Neural cell (in vitro differentiated cells): ENCODE measurements around the gene FOXJ1. TPM values are rescaled to one million over a fixed set of nuclear protein-coding genes. Genes with fewer than 3 reads are reported as not detected.

Source experiments
- H2AFZ ChIP-seq: fragments of 200-600, 300-800 bp; sonication (generic), shearing (Covaris generic); 2 replicates; pipeline ENCODE4 v1.6.0; 2014; ENCODE audit warnings: low read depth, mild to moderate bottlenecking, antibody characterized with exemption, low read length, moderate library complexity
- H3F3A ChIP-seq: fragments of 200-600 bp; shearing (Covaris generic); 2 replicates; pipeline ENCODE4 v1.6.1; 2016; ENCODE audit warnings: mild to moderate bottlenecking, moderate library complexity, mixed read lengths, antibody characterized with exemption, low read length; ENCODE audit not compliant: insufficient read depth, poor library complexity, severe bottlenecking
- H3K27ac ChIP-seq: fragments of 200-600, 300-800 bp; sonication (generic), shearing (Covaris generic); 2 replicates; pipeline ENCODE4 v1.5.1; 2014; ENCODE audit warnings: mild to moderate bottlenecking, low read length, moderate library complexity
- H3K27me3 ChIP-seq: fragments of 300-800, 200-600 bp; sonication (generic), shearing (Covaris generic); 2 replicates; pipeline ENCODE4 v1.6.0; 2014; ENCODE audit warnings: mild to moderate bottlenecking, low read depth, low read length, moderate library complexity; ENCODE audit not compliant: insufficient read depth
- H3K36me3 ChIP-seq: fragments of 300-800, 200-600 bp; sonication (generic), shearing (Covaris generic); 2 replicates; pipeline ENCODE4 v1.5.1; 2014; ENCODE audit warnings: mild to moderate bottlenecking, antibody characterized with exemption, low read length, moderate library complexity; ENCODE audit not compliant: insufficient read depth
- H3K4me2 ChIP-seq: fragments of 300-800, 200-600 bp; sonication (generic), shearing (Covaris generic); 2 replicates; pipeline ENCODE4 v1.6.0; 2014; ENCODE audit warnings: mild to moderate bottlenecking, low read length
- H3K4me3 ChIP-seq: fragments of 300-800, 200-600 bp; sonication (generic), shearing (Covaris generic); 2 replicates; pipeline ENCODE4 v1.5.1; 2014; ENCODE audit warnings: mild to moderate bottlenecking, low read length, moderate library complexity
- H3K79me2 ChIP-seq: fragments of 200-600 bp; shearing (Covaris generic); replicated peaks from 2 replicates; pipeline ENCODE4 v1.6.0; 2014; ENCODE audit warnings: mild to moderate bottlenecking, low read length, moderate library complexity; ENCODE audit not compliant: insufficient read depth
- H3K9ac ChIP-seq: fragments of 300-800, 200-600 bp; sonication (generic), shearing (Covaris generic); 2 replicates; pipeline ENCODE4 v1.6.1; 2016; ENCODE audit warnings: mild to moderate bottlenecking, low read length, mixed read lengths
- H3K9me2 ChIP-seq: fragments of 200-600 bp; shearing (Covaris generic); 2 replicates; pipeline ENCODE4 v1.6.1; 2016; ENCODE audit warnings: mild to moderate bottlenecking, low read length, mixed read lengths; ENCODE audit not compliant: insufficient read depth
- H3K9me3 ChIP-seq: fragments of 200-600, 300-800 bp; sonication (generic), shearing (Covaris generic); 2 replicates; pipeline ENCODE4 v1.6.1; 2016; ENCODE audit warnings: mild to moderate bottlenecking, mixed run types, low read length, moderate library complexity, mixed read lengths
- H4K20me1 ChIP-seq: fragments of 200-600 bp; shearing (Covaris generic); 2 replicates; pipeline ENCODE4 v1.6.1; 2016; ENCODE audit warnings: mild to moderate bottlenecking, mixed run types; ENCODE audit not compliant: insufficient read depth
- EP300 ChIP-seq: fragments of 450-650 bp; conservative IDR thresholded peaks from 2 replicates; pipeline ENCODE4 v1.6.1; 2014; ENCODE audit warnings: antibody characterized with exemption, mild to moderate bottlenecking, moderate library complexity; ENCODE audit not compliant: poor library complexity, severe bottlenecking
- EZH2 ChIP-seq: fragments of 200-600, 300-800 bp; shearing (Covaris generic), sonication (generic); IDR thresholded peaks from 2 replicates; pipeline ENCODE4 v1.6.1; 2014; ENCODE audit warnings: antibody characterized with exemption, low read length, borderline replicate concordance, mild to moderate bottlenecking; ENCODE audit not compliant: insufficient read depth, poor library complexity, severe bottlenecking
- MXI1 ChIP-seq: fragments of 450-650 bp; conservative IDR thresholded peaks from 2 replicates; pipeline ENCODE4 v1.6.1; 2014; ENCODE audit warnings: antibody characterized with exemption, mild to moderate bottlenecking; ENCODE audit not compliant: poor library complexity, severe bottlenecking
- POLR2AphosphoS5 ChIP-seq: IDR thresholded peaks from 2 replicates; pipeline ENCODE4 v1.6.1; 2012
- RAD21 ChIP-seq: fragments of 450-650 bp; conservative IDR thresholded peaks from 2 replicates; pipeline ENCODE4 v1.6.1; 2014; ENCODE audit warnings: antibody characterized with exemption, mild to moderate bottlenecking, moderate library complexity
- SMC3 ChIP-seq: fragments of 450-650 bp; conservative IDR thresholded peaks from 2 replicates; pipeline ENCODE4 v1.6.1; 2014; ENCODE audit warnings: antibody characterized with exemption, mild to moderate bottlenecking, moderate library complexity; ENCODE audit not compliant: poor library complexity
- TAF1 ChIP-seq: IDR thresholded peaks from 2 replicates; pipeline ENCODE4 v1.6.1; 2012; ENCODE audit warnings: low read depth
- polyA plus RNA-seq: library from polyadenylated mRNA; depleted of rRNA; stranded (reverse); fragments of >200 nt; gene quantifications from 2 replicates; pipeline ENCODE4 v1.2.3, GENCODE V29; 2014
- TF ChIP-seq, protein P1 (sequence below): IDR thresholded peaks from 2 replicates; pipeline ENCODE4 v1.6.1; 2012; ENCODE audit warnings: borderline replicate concordance
- TF ChIP-seq, protein P2 (sequence below): fragments of 450-650 bp; IDR thresholded peaks from 2 replicates; pipeline ENCODE4 v1.5.1; 2014; ENCODE audit warnings: antibody characterized with exemption, mild to moderate bottlenecking, moderate library complexity; ENCODE audit not compliant: poor library complexity, severe bottlenecking

Gene FOXJ1
- polyA plus RNA-seq, 1 donor from 2014 or later: 0.56 TPM

DNA sequence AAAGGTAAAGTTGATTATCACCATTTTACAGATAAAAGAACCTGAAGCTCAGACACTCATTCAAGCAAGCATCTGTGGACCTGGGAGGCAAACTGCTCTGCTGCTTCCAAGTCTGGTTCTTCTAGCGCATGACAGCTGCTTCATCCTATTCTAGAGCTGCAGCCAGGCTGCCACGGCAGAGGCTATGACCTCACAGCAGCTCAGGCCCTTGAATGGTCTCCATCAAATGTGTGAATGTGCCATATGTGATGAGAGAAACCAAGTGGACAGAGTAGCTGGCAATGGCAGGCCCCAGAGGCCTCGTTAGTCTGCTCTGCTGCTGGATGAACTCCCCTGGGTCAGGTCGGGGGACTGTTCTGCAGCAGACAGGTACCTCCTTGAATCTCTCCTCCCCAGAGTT is 30.7 kb upstream of the FOXJ1 start:
- no peak overlapping the region for H2AFZ ChIP-seq
- H3K79me2 ChIP-seq: no peaks in the 10 kb centered on the region
- no peaks in the 10 kb centered on the region for H3K36me3 ChIP-seq
- H3K4me2 ChIP-seq: no peak overlapping the region
- no peak overlapping the region for H3K27ac ChIP-seq
- no peak overlapping the region for H3K4me3 ChIP-seq
- no peaks in the 10 kb centered on the region for H3K27me3 ChIP-seq
- H3K9me2 ChIP-seq: no peaks in the 10 kb centered on the region
- H3F3A ChIP-seq: no peaks in the 10 kb centered on the region
- no peaks in the 10 kb centered on the region for H3K9me3 ChIP-seq
- H3K9ac ChIP-seq: no peak overlapping the region
- no peaks in the 10 kb centered on the region for H4K20me1 ChIP-seq
- no peak for TF ChIP-seq MXI1
- TF ChIP-seq, protein P1, sequence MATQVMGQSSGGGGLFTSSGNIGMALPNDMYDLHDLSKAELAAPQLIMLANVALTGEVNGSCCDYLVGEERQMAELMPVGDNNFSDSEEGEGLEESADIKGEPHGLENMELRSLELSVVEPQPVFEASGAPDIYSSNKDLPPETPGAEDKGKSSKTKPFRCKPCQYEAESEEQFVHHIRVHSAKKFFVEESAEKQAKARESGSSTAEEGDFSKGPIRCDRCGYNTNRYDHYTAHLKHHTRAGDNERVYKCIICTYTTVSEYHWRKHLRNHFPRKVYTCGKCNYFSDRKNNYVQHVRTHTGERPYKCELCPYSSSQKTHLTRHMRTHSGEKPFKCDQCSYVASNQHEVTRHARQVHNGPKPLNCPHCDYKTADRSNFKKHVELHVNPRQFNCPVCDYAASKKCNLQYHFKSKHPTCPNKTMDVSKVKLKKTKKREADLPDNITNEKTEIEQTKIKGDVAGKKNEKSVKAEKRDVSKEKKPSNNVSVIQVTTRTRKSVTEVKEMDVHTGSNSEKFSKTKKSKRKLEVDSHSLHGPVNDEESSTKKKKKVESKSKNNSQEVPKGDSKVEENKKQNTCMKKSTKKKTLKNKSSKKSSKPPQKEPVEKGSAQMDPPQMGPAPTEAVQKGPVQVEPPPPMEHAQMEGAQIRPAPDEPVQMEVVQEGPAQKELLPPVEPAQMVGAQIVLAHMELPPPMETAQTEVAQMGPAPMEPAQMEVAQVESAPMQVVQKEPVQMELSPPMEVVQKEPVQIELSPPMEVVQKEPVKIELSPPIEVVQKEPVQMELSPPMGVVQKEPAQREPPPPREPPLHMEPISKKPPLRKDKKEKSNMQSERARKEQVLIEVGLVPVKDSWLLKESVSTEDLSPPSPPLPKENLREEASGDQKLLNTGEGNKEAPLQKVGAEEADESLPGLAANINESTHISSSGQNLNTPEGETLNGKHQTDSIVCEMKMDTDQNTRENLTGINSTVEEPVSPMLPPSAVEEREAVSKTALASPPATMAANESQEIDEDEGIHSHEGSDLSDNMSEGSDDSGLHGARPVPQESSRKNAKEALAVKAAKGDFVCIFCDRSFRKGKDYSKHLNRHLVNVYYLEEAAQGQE: no peak
- TF ChIP-seq SMC3: no peak
- TF ChIP-seq EZH2: no peak

DNA sequence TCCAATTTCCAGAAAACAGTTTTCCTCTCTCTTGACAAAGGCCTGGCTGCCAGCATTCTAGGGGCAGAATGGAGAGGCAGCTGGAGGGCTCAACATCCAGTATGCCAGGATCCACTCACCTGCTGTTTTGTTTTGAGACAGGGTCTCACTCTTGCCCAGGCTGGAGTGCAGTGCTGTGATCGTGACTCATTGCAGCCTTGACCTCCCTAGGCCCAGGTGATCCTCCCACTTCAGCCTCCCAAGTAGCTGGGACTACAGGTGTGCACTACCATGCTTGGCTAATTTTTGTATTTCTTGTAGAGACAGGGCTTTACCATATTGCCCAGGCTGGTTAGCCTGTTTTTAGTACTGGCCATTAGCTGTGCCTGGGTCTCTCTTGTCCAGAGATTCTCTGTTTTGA is 29.1 kb upstream of the FOXJ1 start:
- no peaks in the 10 kb centered on the region for H3K9me3 ChIP-seq
- H3K79me2 ChIP-seq: no peaks in the 10 kb centered on the region
- H3K4me2 ChIP-seq: no peak overlapping the region
- H3K9me2 ChIP-seq: no peaks in the 10 kb centered on the region
- H3K27me3 ChIP-seq: no peaks in the 10 kb centered on the region
- H2AFZ ChIP-seq: no peak overlapping the region
- no peaks in the 10 kb centered on the region for H3K36me3 ChIP-seq
- H3K27ac ChIP-seq: no peak overlapping the region
- H3F3A ChIP-seq: no peaks in the 10 kb centered on the region
- TF ChIP-seq MXI1 (no peak), POLR2AphosphoS5 (no peak)
- H4K20me1 ChIP-seq: no peaks in the 10 kb centered on the region
- H3K9ac ChIP-seq: no peak overlapping the region
- H3K4me3 ChIP-seq: no peak overlapping the region

DNA sequence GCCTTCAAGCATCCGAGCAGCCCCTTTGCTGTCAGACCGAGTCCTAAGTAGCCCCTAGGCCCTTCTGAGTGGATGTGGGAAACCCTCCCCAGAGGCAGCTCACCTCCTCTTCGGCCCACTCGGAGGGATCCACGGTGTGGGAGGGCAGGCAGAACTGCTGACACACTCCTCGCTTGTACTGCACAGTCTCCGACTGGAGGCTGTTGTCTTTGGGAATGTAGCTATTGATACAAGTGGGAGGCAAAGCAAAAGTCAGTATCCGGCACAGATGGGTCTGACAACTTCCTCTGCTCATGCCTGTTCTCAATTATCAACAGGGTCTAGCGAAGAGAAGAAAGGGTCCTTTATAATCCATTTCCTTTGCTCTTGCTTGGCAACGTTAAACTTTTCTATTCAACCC is 25.9 kb upstream of the FOXJ1 start:
- Histone ChIP-seq H3K79me2 (no peaks in the 10 kb centered on the region), H3K9me2 (no peaks in the 10 kb centered on the region), H3K4me3 (no peak overlapping the region), H3K9me3 (no peaks in the 10 kb centered on the region), H4K20me1 (no peaks in the 10 kb centered on the region), H3K36me3 (peaks cover 5% of the 10 kb centered on the region), H3K4me2 (no peak overlapping the region), H2AFZ (no peak overlapping the region), H3F3A (no peaks in the 10 kb centered on the region), H3K27me3 (no peaks in the 10 kb centered on the region), H3K9ac (no peak overlapping the region), H3K27ac (no peak overlapping the region)
- TF ChIP-seq EZH2: no peak
- TF ChIP-seq TAF1: no peak
- TF ChIP-seq, protein P1: no peak
- TF ChIP-seq EP300: no peak
- TF ChIP-seq POLR2AphosphoS5: no peak
- TF ChIP-seq MXI1: no peak
- TF ChIP-seq RAD21: no peak
- TF ChIP-seq, protein P2, sequence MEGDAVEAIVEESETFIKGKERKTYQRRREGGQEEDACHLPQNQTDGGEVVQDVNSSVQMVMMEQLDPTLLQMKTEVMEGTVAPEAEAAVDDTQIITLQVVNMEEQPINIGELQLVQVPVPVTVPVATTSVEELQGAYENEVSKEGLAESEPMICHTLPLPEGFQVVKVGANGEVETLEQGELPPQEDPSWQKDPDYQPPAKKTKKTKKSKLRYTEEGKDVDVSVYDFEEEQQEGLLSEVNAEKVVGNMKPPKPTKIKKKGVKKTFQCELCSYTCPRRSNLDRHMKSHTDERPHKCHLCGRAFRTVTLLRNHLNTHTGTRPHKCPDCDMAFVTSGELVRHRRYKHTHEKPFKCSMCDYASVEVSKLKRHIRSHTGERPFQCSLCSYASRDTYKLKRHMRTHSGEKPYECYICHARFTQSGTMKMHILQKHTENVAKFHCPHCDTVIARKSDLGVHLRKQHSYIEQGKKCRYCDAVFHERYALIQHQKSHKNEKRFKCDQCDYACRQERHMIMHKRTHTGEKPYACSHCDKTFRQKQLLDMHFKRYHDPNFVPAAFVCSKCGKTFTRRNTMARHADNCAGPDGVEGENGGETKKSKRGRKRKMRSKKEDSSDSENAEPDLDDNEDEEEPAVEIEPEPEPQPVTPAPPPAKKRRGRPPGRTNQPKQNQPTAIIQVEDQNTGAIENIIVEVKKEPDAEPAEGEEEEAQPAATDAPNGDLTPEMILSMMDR: no peak
- no peak for TF ChIP-seq SMC3
